ENCODE measurements around the gene PDILT. TPM values are rescaled to one million over a fixed set of nuclear protein-coding genes. Genes with fewer than 3 reads are reported as not detected.
"Not testable (repeated sequence)": the region's sequence is repeated elsewhere in the genome, so short reads cannot be mapped to it uniquely, and the experiment has no call there.

The PDILT gene
- total and polyA plus RNA-seq, 7 experiments from 2014 or later: not detected

DNA sequence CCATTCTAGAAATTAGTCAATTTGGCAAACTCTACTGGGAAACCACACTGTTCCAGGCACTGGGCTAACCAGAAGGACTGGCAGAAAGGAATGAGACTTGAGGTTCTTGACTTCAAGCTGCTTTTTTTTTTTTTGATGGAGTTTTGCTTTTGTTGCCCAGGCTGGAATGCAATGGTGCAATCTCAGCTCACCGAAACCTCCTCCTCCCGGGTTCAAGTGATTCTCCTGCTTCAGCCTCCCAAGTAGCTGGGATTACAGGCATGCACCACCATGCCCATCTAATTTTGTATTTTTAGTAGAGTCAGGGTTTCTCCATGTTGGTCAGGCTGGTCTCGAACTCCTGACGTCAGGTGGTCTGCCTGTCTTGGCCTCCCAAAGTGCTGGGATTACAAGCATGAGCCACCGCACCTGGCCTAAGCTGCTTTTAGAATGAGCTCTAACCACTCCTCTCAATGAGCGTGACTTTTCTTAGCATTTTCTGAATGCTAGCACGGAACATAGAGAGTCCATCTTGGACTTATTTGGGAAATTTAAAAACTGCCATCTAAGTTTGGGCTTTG, 91.9 kb downstream of the PDILT start:
- H3K4me1 Mint-ChIP-seq; POLR2A ChIA-PET; CTCF ChIA-PET; H3K27ac Mint-ChIP-seq; H3K27ac ChIP-seq (ENCODE audit: low read depth, low read length); H3K36me3 ChIP-seq (ENCODE audit: control insufficient read depth in 2 of 3, insufficient read depth in 3 of 3, low read length in 3 of 3); H3K4me1 ChIP-seq (ENCODE audit: control insufficient read depth in 2 of 2, insufficient read depth in 2 of 2, low read length in 2 of 2); ATAC-seq; H3K4me3 Mint-ChIP-seq; H3K27me3 ChIP-seq (ENCODE audit: control insufficient read depth in 2 of 2, insufficient read depth in 2 of 2, low read length in 2 of 2); intact Hi-C loops (cut with micrococcal nuclease); H3K36me3 Mint-ChIP-seq; H3K9me3 ChIP-seq (ENCODE audit: control insufficient read depth in 2 of 3, low read length in 3 of 3); DNase-seq; H3K9me3 Mint-ChIP-seq; H3K4me3 ChIP-seq (ENCODE audit: low read length): not testable (repeated sequence)
- peaks cover 0 to 14% (median 9%) of the 10 kb centered on the region in 5 donors for H3K27me3 Mint-ChIP-seq

DNA sequence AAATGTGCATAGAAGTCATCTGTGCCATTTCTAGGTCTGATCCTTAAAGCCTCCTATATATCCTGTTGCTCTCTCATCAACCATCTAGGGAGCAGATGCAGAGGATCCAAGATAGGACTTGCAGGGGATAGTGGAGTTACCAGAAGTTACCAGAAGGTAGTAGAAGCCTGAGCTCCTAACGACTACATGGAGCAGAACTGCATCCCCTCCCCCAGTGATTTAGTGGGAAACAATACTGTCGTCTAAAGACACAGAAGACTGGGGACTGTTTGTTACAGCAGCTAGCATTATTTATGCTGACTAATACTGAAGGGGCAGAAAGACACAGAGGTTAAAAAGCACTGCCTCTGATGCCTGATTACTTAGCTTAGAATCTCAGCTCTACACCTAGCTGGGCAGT, 93.0 kb downstream of the PDILT start:
- no peaks in the 10 kb centered on the region for H3K36me3 Mint-ChIP-seq

DNA sequence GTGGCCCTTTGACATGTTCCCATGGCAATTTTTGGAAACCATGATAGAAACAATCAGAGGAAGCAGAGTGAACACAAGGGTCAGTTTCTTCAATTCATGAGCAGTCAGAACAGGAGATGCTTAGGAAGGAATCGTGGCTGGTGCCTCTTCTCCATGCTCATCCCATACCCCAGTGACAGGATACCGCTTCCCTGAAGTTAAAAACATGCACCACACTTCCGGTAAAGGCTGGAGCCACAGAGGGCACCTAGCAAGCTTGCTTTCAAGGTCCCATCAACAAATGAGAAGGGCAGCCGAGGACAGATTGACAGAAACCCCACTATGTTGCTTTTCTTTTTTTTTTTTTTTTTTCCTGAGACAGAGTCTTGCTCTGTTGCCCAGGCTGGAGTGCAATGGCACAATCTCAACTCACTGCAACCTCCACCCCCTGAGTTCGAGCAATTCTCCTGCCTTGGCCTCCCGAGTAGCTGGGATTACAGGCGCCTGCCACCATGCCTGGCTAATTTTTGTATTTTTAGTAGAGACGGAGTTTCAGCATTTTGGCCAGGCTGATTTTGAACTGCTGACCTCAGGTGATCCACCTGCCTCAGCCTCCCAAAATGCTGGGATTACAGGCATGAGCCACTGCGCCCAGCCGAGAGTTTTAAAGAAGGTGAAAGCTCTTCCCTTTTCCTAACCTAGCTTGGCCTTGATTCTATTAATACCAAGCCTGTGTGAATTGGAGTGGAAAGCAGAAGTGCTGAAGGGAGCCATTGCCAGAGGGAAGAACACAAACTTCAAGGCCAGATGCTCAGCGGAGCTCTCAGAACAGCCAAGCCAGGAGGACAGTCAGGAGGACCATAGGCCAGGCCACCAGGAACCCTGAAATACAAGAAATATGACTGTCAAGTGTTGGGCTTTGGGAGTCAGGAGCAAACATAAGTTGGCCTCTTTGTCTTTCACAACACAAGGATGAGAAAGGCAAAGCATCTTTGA, 93.8 kb downstream of the PDILT start:
- H3K27ac Mint-ChIP-seq: no peak overlapping the region
- no peaks in the 10 kb centered on the region for H3K36me3 Mint-ChIP-seq
- no peak overlapping the region for H3K27ac ChIP-seq (ENCODE audit: low read depth, low read length)
- no peaks in the 10 kb centered on the region for H3K9me3 ChIP-seq (ENCODE audit: control insufficient read depth in 2 of 3, low read length in 3 of 3)
- H3K4me1 Mint-ChIP-seq: no peaks in the 10 kb centered on the region
- H3K27me3 Mint-ChIP-seq: peaks cover 0 to 15% (median 8%) of the 10 kb centered on the region in 5 donors
- H3K27me3 ChIP-seq (ENCODE audit: control insufficient read depth in 2 of 2, insufficient read depth in 2 of 2, low read length in 2 of 2): no peaks in the 10 kb centered on the region
- ChIA-PET POLR2A (no interaction called here), CTCF (no interaction called here)
- H3K4me1 ChIP-seq (ENCODE audit: control insufficient read depth in 2 of 2, insufficient read depth in 2 of 2, low read length in 2 of 2): no peaks in the 10 kb centered on the region
- DNase-seq (no peak), ATAC-seq (no peak)
- H3K9me3 Mint-ChIP-seq: peaks cover 0 to 4% (median 0%) of the 10 kb centered on the region in 11 donors
- intact Hi-C loops (cut with micrococcal nuclease): no loop called here
- H3K4me3 ChIP-seq (ENCODE audit: low read length): no peak overlapping the region
- no peak overlapping the region for H3K4me3 Mint-ChIP-seq
- H3K36me3 ChIP-seq (ENCODE audit: control insufficient read depth in 2 of 3, insufficient read depth in 3 of 3, low read length in 3 of 3): no peaks in the 10 kb centered on the region

More for the DNA sequence above, 93.0 kb downstream of the PDILT start:
- H3K27me3 ChIP-seq (ENCODE audit: control insufficient read depth in 2 of 2, insufficient read depth in 2 of 2, low read length in 2 of 2): no peaks in the 10 kb centered on the region
- peaks cover 0 to 11% (median 5%) of the 10 kb centered on the region in 5 donors for H3K27me3 Mint-ChIP-seq
- no peak overlapping the region for H3K27ac ChIP-seq (ENCODE audit: low read depth, low read length)
- ChIA-PET CTCF (no interaction called here), POLR2A (no interaction called here)
- no peak overlapping the region for H3K4me3 Mint-ChIP-seq
- intact Hi-C loops (cut with micrococcal nuclease): no loop called here
- no peaks in the 10 kb centered on the region for H3K9me3 ChIP-seq (ENCODE audit: control insufficient read depth in 2 of 3, low read length in 3 of 3)
- ATAC-seq (no peak), DNase-seq (no peak)
- peaks cover 0 to 4% (median 0%) of the 10 kb centered on the region in 11 donors for H3K9me3 Mint-ChIP-seq
- no peaks in the 10 kb centered on the region for H3K36me3 ChIP-seq (ENCODE audit: control insufficient read depth in 2 of 3, insufficient read depth in 3 of 3, low read length in 3 of 3)
- H3K4me3 ChIP-seq (ENCODE audit: low read length): no peak overlapping the region
- no peak overlapping the region for H3K27ac Mint-ChIP-seq
- H3K4me1 ChIP-seq (ENCODE audit: control insufficient read depth in 2 of 2, insufficient read depth in 2 of 2, low read length in 2 of 2): no peaks in the 10 kb centered on the region
- H3K4me1 Mint-ChIP-seq: peaks cover 0 to under 1% (median 0%) of the 10 kb centered on the region in 7 donors

DNA sequence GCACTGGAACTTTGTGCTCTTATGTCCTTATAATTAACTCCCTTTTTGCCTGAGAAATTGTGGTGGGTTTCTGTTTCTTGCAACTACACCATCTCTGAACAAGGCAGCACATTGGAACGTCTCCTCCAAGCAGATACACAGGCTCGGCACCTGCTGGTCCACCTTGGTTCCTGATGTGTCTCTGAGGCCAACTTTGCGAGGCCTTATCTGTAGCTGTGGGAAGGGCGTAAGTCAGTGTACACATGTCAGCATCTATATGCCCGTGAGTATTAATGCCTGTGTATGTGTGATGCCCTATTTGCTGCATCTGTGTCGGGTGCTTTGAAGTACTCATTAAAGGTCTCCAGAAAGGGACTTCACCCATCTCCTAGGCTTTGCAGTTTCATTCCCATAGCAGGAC, 94.8 kb downstream of the PDILT start:
- Mint-ChIP-seq H3K4me1 (no peaks in the 10 kb centered on the region), H3K9me3 (peaks cover 0 to 7% (median 0%) of the 10 kb centered on the region in 11 donors), H3K27me3 (peaks cover 0 to 21% (median 16%) of the 10 kb centered on the region in 5 donors), H3K4me3 (no peak overlapping the region), H3K36me3 (no peaks in the 10 kb centered on the region), H3K27ac (no peak overlapping the region)
- POLR2A ChIA-PET: no interaction called here
- no peaks in the 10 kb centered on the region for H3K36me3 ChIP-seq (ENCODE audit: control insufficient read depth in 2 of 3, insufficient read depth in 3 of 3, low read length in 3 of 3)
- no peaks in the 10 kb centered on the region for H3K4me1 ChIP-seq (ENCODE audit: control insufficient read depth in 2 of 2, insufficient read depth in 2 of 2, low read length in 2 of 2)
- no peaks in the 10 kb centered on the region for H3K9me3 ChIP-seq (ENCODE audit: control insufficient read depth in 2 of 3, low read length in 3 of 3)
- intact Hi-C loops (cut with micrococcal nuclease): no loop called here
- H3K27ac ChIP-seq (ENCODE audit: low read depth, low read length): no peak overlapping the region
- H3K27me3 ChIP-seq (ENCODE audit: control insufficient read depth in 2 of 2, insufficient read depth in 2 of 2, low read length in 2 of 2): no peaks in the 10 kb centered on the region
- no peak for ATAC-seq
- CTCF ChIA-PET: no interaction called here
- no peak for DNase-seq
- H3K4me3 ChIP-seq (ENCODE audit: low read length): no peak overlapping the region

Other genes starting within 250 kb of the PDILT start
- gene GP2, start 77.2 kb downstream of the PDILT start, total RNA-seq: not detected
- not detected for gene GP2, start 77.2 kb downstream of the PDILT start, polyA plus RNA-seq
- gene UMOD, start 52.0 kb downstream of the PDILT start, total RNA-seq: not detected
- not detected for gene UMOD, start 52.0 kb downstream of the PDILT start, polyA plus RNA-seq
- gene ACSM5, start 4.8 kb upstream of the PDILT start, total RNA-seq: not detected
- gene ACSM5, start 4.8 kb upstream of the PDILT start, polyA plus RNA-seq: not detected
- not detected for gene ACSM2A, start 46.8 kb upstream of the PDILT start, total RNA-seq
- not detected for gene ACSM2A, start 46.8 kb upstream of the PDILT start, polyA plus RNA-seq
- gene ACSM2B, start 171.6 kb upstream of the PDILT start, total RNA-seq: not detected
- not detected for gene ACSM2B, start 171.6 kb upstream of the PDILT start, polyA plus RNA-seq

Measured in naive thymus-derived CD4-positive, alpha-beta T cell (primary cell).